Kidney (tissue), 14 donors: ENCODE results near the gene ACBD6. TPM values are rescaled to one million over a fixed set of nuclear protein-coding genes. Genes with fewer than 3 reads are reported as not detected.

Experiments used
- DNase-seq, 5 donors: peaks; one replicate each; pipeline ENCODE4 v3.0.0-alpha.2; 2013 to 2020
- FAIRE-seq: peaks from 2 replicates; lab custom pipeline; 2012; peaks lifted over from hg19 to GRCh38; lab: Jason Lieb, UNC
- H3K27ac ChIP-seq, 2 donors: one replicate each; pipeline ENCODE4 v1.7.0; 2013; ENCODE audit warnings: low read depth in 2 of 2, low read length in 2 of 2, inconsistent platforms in 1 of 2
- H3K27me3 ChIP-seq: one replicate; pipeline ENCODE4 v1.7.1; 2013; ENCODE audit warnings: low read length, inconsistent platforms; ENCODE audit not compliant: control insufficient read depth, insufficient read depth
- H3K36me3 ChIP-seq, 3 donors: one replicate each; pipeline versions ENCODE4 v1.7.0 to v1.7.1; 2013; ENCODE audit warnings: low read length in 3 of 3, control low read depth in 1 of 3, inconsistent platforms in 1 of 3; ENCODE audit not compliant: insufficient read depth in 3 of 3, control insufficient read depth in 2 of 3
- H3K4me1 ChIP-seq, 3 donors: one replicate each; pipeline versions ENCODE4 v1.7.0 to v1.7.1; 2013; ENCODE audit warnings: low read length in 3 of 3, inconsistent platforms in 1 of 3, low read depth in 1 of 3; ENCODE audit not compliant: control insufficient read depth in 2 of 3, insufficient read depth in 2 of 3
- H3K4me3 ChIP-seq, 3 donors: one replicate each; pipeline versions ENCODE4 v1.7.0 to v1.8.1; 2013; ENCODE audit warnings: low read length in 3 of 3, control low read depth in 1 of 3, inconsistent platforms in 1 of 3
- H3K9ac ChIP-seq, 3 donors: one replicate each; pipeline versions ENCODE4 v1.7.0 to v1.7.1; 2013; ENCODE audit warnings: low read length in 3 of 3, control low read depth in 1 of 3, inconsistent platforms in 1 of 3
- H3K9me3 ChIP-seq, 3 donors: one replicate each; pipeline versions ENCODE4 v1.7.0 to v1.7.1; 2013; ENCODE audit warnings: low read length in 3 of 3, control low read depth in 1 of 3, inconsistent platforms in 1 of 3; ENCODE audit not compliant: control insufficient read depth in 2 of 3, insufficient read depth in 1 of 3
- intact Hi-C: fragments of 100-400 bp; cut with DNase I; formaldehyde crosslinking; loops from one replicate; pipeline ENCODE4 v1.11.1; 2022
- polyA plus RNA-seq: library from polyadenylated mRNA; stranded (reverse); fragments of 350-450 nt; fragmentation: Illumina TruSeq; extraction: RNeasy Lipid Tissue Mini Kit (QIAGEN cat#74804); gene quantifications from one replicate; pipeline ENCODE4 v1.2.3, GENCODE V29; 2014; ENCODE audit warnings: low read depth, low replicate concordance; ENCODE audit not compliant: insufficient read depth
- total RNA-seq: library from RNA; stranded (reverse); fragmentation: NEBNext Ultra II Directional; extraction: Animal tissue kit (Norgen Biotek cat#: 25700); gene quantifications from one replicate; pipeline ENCODE4 v1.2.1, GENCODE V29; 2021
- TF ChIP-seq, protein P1 (sequence below): IDR thresholded peaks from 3 replicates; pipeline ENCODE4 v1.5.1; 2012; ENCODE audit warnings: mild to moderate bottlenecking, moderate library complexity, borderline replicate concordance; ENCODE audit not compliant: insufficient read depth; ENCODE audit errors: extremely low read depth
- donor health status: control.
- donor health status: control.
- donor health status: control.
- donor health status: control.
- donor health status: control.
- donor health status: DM: yes; HTN: yes; CAD: no.
- donor health status: Normal renal cell carcinoma (clear cell type).

ACBD6 gene
- total and polyA plus RNA-seq, 2 donors from 2014 or later = 30.9 to 36.4 TPM

DNA sequence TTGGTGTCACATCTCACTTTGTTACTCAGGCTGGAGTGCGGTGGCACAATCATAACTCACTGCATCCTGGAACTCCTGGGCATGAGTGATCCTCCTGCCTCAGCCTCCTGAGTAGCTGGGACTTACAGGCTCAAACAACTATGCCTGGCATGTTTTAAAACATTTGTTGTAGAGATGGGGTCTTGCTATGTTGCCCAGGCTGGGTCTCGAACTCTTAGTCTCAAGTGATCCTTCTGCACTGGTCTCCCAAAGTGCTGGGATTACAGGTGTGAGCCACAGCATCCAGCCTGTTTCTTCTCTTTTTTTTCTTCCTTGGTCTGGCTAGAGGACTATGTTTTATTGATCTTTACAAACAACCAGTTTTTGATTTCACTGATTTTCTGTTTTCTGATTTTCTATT, 207.7 kb downstream of the ACBD6 start:
- Histone ChIP-seq H3K9ac (no peak overlapping the region), H3K36me3 (no peaks in the 10 kb centered on the region), H3K27ac (no peak overlapping the region), H3K27me3 (no peaks in the 10 kb centered on the region), H3K4me1 (peaks cover 0 to 7% (median 0%) of the 10 kb centered on the region in 3 donors), H3K9me3 (no peaks in the 10 kb centered on the region), H3K4me3 (no peak overlapping the region)
- DNase-seq (no peak), FAIRE-seq (no peak)
- TF ChIP-seq, protein P1, sequence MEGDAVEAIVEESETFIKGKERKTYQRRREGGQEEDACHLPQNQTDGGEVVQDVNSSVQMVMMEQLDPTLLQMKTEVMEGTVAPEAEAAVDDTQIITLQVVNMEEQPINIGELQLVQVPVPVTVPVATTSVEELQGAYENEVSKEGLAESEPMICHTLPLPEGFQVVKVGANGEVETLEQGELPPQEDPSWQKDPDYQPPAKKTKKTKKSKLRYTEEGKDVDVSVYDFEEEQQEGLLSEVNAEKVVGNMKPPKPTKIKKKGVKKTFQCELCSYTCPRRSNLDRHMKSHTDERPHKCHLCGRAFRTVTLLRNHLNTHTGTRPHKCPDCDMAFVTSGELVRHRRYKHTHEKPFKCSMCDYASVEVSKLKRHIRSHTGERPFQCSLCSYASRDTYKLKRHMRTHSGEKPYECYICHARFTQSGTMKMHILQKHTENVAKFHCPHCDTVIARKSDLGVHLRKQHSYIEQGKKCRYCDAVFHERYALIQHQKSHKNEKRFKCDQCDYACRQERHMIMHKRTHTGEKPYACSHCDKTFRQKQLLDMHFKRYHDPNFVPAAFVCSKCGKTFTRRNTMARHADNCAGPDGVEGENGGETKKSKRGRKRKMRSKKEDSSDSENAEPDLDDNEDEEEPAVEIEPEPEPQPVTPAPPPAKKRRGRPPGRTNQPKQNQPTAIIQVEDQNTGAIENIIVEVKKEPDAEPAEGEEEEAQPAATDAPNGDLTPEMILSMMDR = no peak
- intact Hi-C loops = no loop called here

DNA sequence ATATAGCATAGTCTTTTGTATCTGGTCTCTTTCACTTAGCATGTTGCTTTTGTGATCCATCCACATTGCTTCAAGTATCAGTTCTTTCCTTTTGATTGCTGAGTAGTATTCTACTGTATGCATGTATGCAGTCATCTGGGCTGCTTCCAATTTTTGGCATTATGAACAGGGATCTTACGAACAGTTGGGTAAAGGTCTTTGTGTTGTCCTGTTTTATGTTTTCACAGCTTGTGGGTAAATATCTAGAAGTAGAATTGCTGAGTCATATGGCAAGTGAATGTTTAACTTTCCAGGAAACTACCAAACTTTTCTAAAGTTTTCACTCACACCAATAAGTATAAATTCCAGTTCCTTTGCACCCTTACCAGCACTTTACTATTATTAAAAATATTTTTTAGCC, 211.4 kb downstream of the ACBD6 start:
- DNase-seq (no peak), FAIRE-seq (no peak)
- Histone ChIP-seq H3K27ac (peak overlapping the region; percentile 47 to 63), H3K9me3 (no peaks in the 10 kb centered on the region), H3K36me3 (no peaks in the 10 kb centered on the region), H3K4me3 (no peak overlapping the region), H3K4me1 (peaks cover 0 to 15% (median 0%) of the 10 kb centered on the region in 3 donors), H3K9ac (no peak overlapping the region), H3K27me3 (no peaks in the 10 kb centered on the region)
- intact Hi-C loops = no loop called here
- TF ChIP-seq, protein P1 = no peak

DNA sequence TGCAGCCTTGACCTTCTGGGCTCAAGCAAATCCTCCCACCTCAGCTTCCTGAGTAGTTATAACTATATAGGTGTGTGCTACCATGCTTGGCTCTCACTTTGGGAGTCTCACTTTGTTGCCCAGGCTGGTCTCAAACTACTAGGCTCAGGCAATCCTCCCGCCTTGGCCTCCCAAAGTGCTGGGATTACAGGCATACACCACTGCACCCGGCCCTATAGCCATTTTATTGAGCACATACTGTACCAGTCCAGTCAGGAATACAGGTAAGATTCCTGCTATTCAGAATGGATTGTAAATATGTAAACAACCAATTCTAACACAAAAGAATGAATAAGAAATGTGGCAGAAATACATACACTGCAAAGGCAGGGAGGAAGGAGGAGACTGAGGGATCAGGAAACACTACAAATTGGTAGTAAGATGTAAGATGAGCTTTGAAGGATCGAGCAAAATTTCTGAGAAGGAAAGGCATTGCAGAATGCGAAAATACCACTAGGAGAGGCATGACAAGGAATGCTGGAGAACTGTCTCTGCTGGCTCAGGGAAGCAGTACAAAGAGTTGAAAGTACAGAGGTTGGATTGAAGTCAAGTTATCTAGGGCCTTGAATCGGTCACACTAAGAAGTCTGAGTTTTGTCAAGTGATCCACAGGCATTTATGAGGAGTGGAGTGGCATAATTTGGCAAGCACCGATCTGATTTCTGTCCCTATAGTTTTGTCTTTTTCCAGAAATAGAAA, 211.9 kb downstream of the ACBD6 start:
- Histone ChIP-seq H3K4me1 (peaks cover 0 to 10% (median 0%) of the 10 kb centered on the region in 3 donors), H3K9ac (no peak overlapping the region), H3K9me3 (no peaks in the 10 kb centered on the region), H3K4me3 (no peak overlapping the region), H3K27me3 (no peaks in the 10 kb centered on the region), H3K36me3 (no peaks in the 10 kb centered on the region), H3K27ac (peak overlapping the region; percentile 47 to 63)
- TF ChIP-seq, protein P1 = no peak
- intact Hi-C loops = no loop called here
- DNase-seq (no peak), FAIRE-seq (no peak)

DNA sequence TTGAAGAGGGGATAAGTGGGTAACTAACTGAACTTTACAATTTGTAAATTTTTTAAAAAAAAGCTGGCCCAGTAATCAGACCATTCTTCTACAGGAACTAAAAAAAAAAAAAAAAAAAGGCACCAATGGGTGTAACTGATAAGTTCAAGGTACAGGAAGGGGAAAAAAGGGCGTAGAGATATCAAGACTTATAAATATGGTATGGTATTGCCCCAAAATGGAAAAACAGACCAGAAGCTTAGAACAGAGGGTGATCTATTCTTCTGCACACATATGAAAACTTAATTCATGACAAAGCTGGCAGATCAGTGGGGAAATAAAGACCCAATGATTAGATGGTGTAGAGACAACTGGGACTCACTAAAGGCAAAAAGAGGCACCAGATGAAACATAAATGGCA, 213.4 kb downstream of the ACBD6 start:
- intact Hi-C loops = no loop called here
- H3K4me1 ChIP-seq = peaks cover 0 to 8% (median 0%) of the 10 kb centered on the region in 3 donors
- H3K27me3 ChIP-seq = no peaks in the 10 kb centered on the region
- H3K36me3 ChIP-seq = no peaks in the 10 kb centered on the region
- DNase-seq = no peak
- TF ChIP-seq, protein P1 = no peak
- FAIRE-seq = no peak
- no peaks in the 10 kb centered on the region for H3K9me3 ChIP-seq
- H3K4me3 ChIP-seq = no peak overlapping the region
- H3K9ac ChIP-seq = no peak overlapping the region
- H3K27ac ChIP-seq = no peak overlapping the region
